Central memory CD8-positive, alpha-beta T cell (primary cell): ENCODE results near the gene OR2B3.
"Not testable (repeated sequence)": the region's sequence is repeated elsewhere in the genome, so short reads cannot be mapped to it uniquely, and the experiment has no call there.

Experiments
- ATAC-seq: fragments of 150-1000 bp; cut with Tn5 transposase; replicated peaks from 2 replicates; pipeline ENCODE4 v1.10.0; 2022; ENCODE audit warnings: mild to moderate bottlenecking, moderate FRiP score, moderate number of reproducible peaks; ENCODE audit not compliant: poor library complexity, severe bottlenecking; ENCODE audit errors: extremely low read depth
- DNase-seq, 2 donors: peaks; one replicate each; pipeline ENCODE4 v3.0.0; 2021; ENCODE audit warnings: low spot score in 2 of 2
- H3K27ac Mint-ChIP-seq: one replicate; pipeline ENCODE4 v1.8.0; 2022; ENCODE audit warnings: low read depth, mild to moderate bottlenecking, moderate library complexity, mixed read lengths
- H3K27me3 Mint-ChIP-seq: one replicate; pipeline ENCODE4 v1.8.0; 2022; ENCODE audit warnings: mixed read lengths
- H3K36me3 Mint-ChIP-seq: one replicate; pipeline ENCODE4 v1.8.0; 2022; ENCODE audit warnings: mild to moderate bottlenecking, moderate library complexity, mixed read lengths; ENCODE audit not compliant: insufficient read depth
- H3K4me1 Mint-ChIP-seq: one replicate; pipeline ENCODE4 v1.8.0; 2022; ENCODE audit warnings: mixed read lengths
- H3K4me3 Mint-ChIP-seq: one replicate; pipeline ENCODE4 v1.8.0; 2022; ENCODE audit warnings: mild to moderate bottlenecking, moderate library complexity, mixed read lengths
- H3K9me3 Mint-ChIP-seq: one replicate; pipeline ENCODE4 v1.8.0; 2022; ENCODE audit warnings: mixed read lengths

OR2B3 gene

GRCh38 chr6:29087213-29087612 is at the start of gene OR2B3:
Gene OR2B3 (minus strand): TSS chr6:29087313. CDS start chr6:29087248, 65 bp downstream.
- H3K36me3 Mint-ChIP-seq: no peaks in the 10 kb centered on the region
- H3K9me3 Mint-ChIP-seq: no peaks in the 10 kb centered on the region
- H3K27me3 Mint-ChIP-seq: peaks cover 78% of the 10 kb centered on the region
- DNase-seq (no peak), ATAC-seq (no peak)
- no peak within 1 kb of the TSS for H3K4me3 Mint-ChIP-seq
- H3K4me1 Mint-ChIP-seq: no peaks in the 10 kb centered on the region
- H3K27ac Mint-ChIP-seq: no peak within 1 kb of the TSS

- no peaks in the 10 kb centered on the region for H3K36me3 Mint-ChIP-seq
- H3K27ac Mint-ChIP-seq: no peak overlapping the region
- no peaks in the 10 kb centered on the region for H3K4me1 Mint-ChIP-seq
- H3K9me3 Mint-ChIP-seq: no peaks in the 10 kb centered on the region
- H3K27me3 Mint-ChIP-seq: peaks cover 60% of the 10 kb centered on the region
- ATAC-seq: no peak
- no peak for DNase-seq
- H3K4me3 Mint-ChIP-seq: no peak overlapping the region
Measured at GRCh38 chr6:29131691-29132090, 44.6 kb upstream of the OR2B3 start.

DNA sequence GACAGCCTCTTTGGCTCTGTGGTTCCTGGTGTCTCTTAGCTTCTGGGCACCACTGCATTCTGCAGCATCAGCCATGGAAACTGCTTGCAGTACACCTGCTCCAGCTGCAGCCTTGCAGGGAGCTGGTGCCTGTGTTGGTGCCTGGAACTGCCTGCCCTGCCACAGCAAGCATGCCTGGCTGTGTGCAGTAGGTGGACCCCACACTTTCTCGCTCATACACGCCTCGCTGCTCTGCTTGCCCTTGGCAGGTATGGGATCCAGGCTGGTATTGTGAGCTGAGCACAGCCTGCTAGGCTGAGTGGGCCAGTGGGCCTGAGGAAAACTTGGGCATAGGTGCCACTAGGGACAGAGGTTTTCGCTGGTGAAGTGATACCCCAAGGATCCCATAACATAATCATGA is 43.5 kb upstream of the OR2B3 start:
- H3K36me3 Mint-ChIP-seq: no peaks in the 10 kb centered on the region
- no peak for DNase-seq
- H3K27ac Mint-ChIP-seq: no peak overlapping the region
- no peaks in the 10 kb centered on the region for H3K9me3 Mint-ChIP-seq
- H3K4me1 Mint-ChIP-seq: no peaks in the 10 kb centered on the region
- H3K4me3 Mint-ChIP-seq: no peak overlapping the region
- H3K27me3 Mint-ChIP-seq: peaks cover 69% of the 10 kb centered on the region
- ATAC-seq: no peak

- no peaks in the 10 kb centered on the region for H3K9me3 Mint-ChIP-seq
- H3K4me3 Mint-ChIP-seq: no peak overlapping the region
- no peaks in the 10 kb centered on the region for H3K4me1 Mint-ChIP-seq
- ATAC-seq (no peak), DNase-seq (no peak)
- no peaks in the 10 kb centered on the region for H3K36me3 Mint-ChIP-seq
- no peak overlapping the region for H3K27ac Mint-ChIP-seq
- H3K27me3 Mint-ChIP-seq: peaks cover 62% of the 10 kb centered on the region
Measured at GRCh38 chr6:29129326-29130012, 42.4 kb upstream of the OR2B3 start.

DNA sequence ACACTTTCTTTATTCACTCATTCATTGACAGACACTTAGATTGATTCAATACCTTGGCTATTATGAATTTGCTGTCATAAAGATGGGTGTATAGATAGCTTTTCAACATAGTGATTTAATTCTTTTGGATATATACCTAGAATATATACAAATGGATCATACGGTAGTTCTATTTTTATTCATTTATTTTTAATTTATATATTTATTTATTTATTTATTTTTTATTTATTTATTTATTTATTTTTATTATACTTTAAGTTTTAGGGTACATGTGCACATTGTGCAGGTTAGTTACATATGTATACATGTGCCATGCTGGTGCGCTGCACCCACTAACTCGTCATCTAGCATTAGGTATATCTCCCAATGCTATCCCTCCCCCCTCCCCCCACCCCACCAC is 27.9 kb upstream of the OR2B3 start:
- peaks cover 59% of the 10 kb centered on the region for H3K27me3 Mint-ChIP-seq
- not testable (repeated sequence) for ATAC-seq, H3K27ac Mint-ChIP-seq, H3K4me1 Mint-ChIP-seq, DNase-seq, H3K36me3 Mint-ChIP-seq, H3K9me3 Mint-ChIP-seq, H3K4me3 Mint-ChIP-seq

DNA sequence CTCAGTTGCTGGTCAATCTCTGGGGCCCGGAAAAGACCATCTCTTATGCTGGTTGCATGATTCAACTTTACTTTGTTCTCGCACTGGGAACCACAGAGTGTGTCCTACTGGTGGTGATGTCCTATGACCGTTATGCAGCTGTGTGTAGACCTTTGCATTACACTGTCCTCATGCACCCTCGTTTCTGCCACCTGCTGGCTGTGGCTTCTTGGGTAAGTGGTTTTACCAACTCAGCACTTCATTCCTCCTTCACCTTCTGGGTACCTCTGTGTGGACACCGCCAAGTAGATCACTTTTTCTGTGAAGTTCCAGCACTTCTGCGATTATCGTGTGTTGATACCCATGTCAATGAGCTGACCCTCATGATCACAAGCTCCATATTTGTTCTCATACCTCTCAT is 25.0 kb upstream of the OR2B3 start:
- ATAC-seq: no peak
- no peaks in the 10 kb centered on the region for H3K9me3 Mint-ChIP-seq
- H3K36me3 Mint-ChIP-seq: no peaks in the 10 kb centered on the region
- H3K4me3 Mint-ChIP-seq: no peak overlapping the region
- H3K27ac Mint-ChIP-seq: no peak overlapping the region
- H3K4me1 Mint-ChIP-seq: no peaks in the 10 kb centered on the region
- no peak for DNase-seq
- peaks cover 44% of the 10 kb centered on the region for H3K27me3 Mint-ChIP-seq

DNA sequence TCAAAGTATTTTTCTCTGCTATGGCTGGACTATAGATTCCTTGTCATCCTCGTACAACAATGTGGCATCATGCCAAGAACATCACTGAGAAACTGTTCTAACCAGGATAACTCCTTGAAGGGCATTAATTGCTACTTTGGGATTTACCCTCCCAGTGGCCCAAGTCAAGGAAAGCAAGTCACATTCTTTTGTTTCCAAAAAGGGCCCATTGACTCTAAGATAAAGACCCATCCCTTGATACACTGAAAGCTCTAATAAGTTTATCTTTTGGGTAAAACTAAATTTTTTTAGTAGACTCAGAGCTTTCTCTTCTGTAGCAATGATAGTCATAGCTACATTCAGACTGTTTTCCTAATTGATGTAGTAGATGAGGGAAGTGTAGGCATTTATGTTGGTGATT is 20.6 kb upstream of the OR2B3 start, which contains the start of gene OR2J3:
OR2J3 (plus strand) TSS at position 301 of the 400 bp plus-strand sequence. CDS start 3,833 bp downstream, outside the sequence.
- Mint-ChIP-seq H3K27me3 (peaks cover 64% of the 10 kb centered on the region), H3K4me3 (no peak within 1 kb of the TSS), H3K9me3 (no peaks in the 10 kb centered on the region), H3K36me3 (no peaks in the 10 kb centered on the region), H3K4me1 (no peaks in the 10 kb centered on the region), H3K27ac (no peak within 1 kb of the TSS)
- no peak for DNase-seq
- no peak for ATAC-seq

- no peak within 1 kb of the TSS for H3K4me3 Mint-ChIP-seq
- no peaks in the 10 kb centered on the region for H3K4me1 Mint-ChIP-seq
- no peak for DNase-seq
- H3K36me3 Mint-ChIP-seq: no peaks in the 10 kb centered on the region
- peaks cover 42% of the 10 kb centered on the region for H3K27me3 Mint-ChIP-seq
- no peak within 1 kb of the TSS for H3K27ac Mint-ChIP-seq
- ATAC-seq: no peak
- H3K9me3 Mint-ChIP-seq: no peaks in the 10 kb centered on the region
Measured at GRCh38 chr6:29099190-29099589, 12.1 kb upstream of the OR2B3 start, which contains the start of gene OR2J1. Gene OR2J1 (plus strand): TSS chr6:29099490. CDS start chr6:29100943, 1,453 bp downstream.

- H3K4me3 Mint-ChIP-seq: no peak overlapping the region
- ATAC-seq (no peak), DNase-seq (no peak)
- H3K4me1 Mint-ChIP-seq: no peaks in the 10 kb centered on the region
- no peaks in the 10 kb centered on the region for H3K9me3 Mint-ChIP-seq
- H3K27ac Mint-ChIP-seq: no peak overlapping the region
- peaks cover 33% of the 10 kb centered on the region for H3K27me3 Mint-ChIP-seq
- H3K36me3 Mint-ChIP-seq: no peaks in the 10 kb centered on the region
Measured at GRCh38 chr6:29097803-29098202, 10.7 kb upstream of the OR2B3 start.

DNA sequence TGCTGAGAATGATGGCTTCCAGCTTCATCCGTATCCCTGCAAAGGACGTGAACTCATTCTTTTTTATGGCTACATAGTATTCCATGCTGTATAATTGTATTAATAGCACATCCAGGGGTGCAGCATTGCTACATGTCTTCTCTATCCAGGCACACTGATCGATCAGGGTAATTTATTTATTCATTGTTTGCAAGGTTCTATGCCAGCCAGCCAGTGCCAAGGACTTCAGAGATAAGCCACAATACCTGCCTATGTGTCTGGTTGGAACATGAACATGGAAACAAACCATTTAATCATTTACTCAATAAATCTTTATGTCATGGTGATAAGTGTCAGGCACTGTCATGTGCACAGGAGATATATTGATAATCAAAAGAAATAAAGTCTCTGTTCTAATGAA is 5.8 kb upstream of the OR2B3 start:
- DNase-seq (no peak), ATAC-seq (no peak)
- Mint-ChIP-seq H3K4me3 (no peak overlapping the region), H3K36me3 (no peaks in the 10 kb centered on the region), H3K9me3 (no peaks in the 10 kb centered on the region), H3K4me1 (no peaks in the 10 kb centered on the region), H3K27ac (no peak overlapping the region), H3K27me3 (peaks cover 56% of the 10 kb centered on the region)

- Mint-ChIP-seq H3K9me3 (no peaks in the 10 kb centered on the region), H3K4me3 (no peak overlapping the region), H3K27me3 (peaks cover 47% of the 10 kb centered on the region), H3K36me3 (no peaks in the 10 kb centered on the region), H3K27ac (no peak overlapping the region), H3K4me1 (no peaks in the 10 kb centered on the region)
- ATAC-seq (no peak), DNase-seq (no peak)
Measured at GRCh38 chr6:29082457-29082856, 4.7 kb downstream of the OR2B3 start.

DNA sequence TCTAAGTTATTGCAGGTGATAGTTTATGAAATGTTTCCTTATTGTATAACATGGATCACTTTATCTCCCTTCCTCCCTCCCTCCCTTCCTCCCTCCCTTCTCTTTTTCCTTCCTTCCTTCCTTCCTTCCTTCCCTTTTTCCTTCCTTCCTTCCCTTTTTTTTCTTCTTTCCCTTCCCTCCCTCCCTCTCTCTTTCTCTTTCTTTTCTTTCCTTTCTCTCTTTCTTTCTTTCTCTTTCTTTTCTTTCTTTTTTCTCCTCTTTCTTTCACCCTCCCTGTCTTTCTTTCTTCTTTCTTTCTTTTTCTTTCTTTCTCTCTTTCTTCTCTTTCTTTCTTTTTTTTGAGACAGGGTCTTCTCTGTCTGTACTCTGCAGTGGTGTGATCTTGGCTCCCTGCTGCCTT is 5.8 kb downstream of the OR2B3 start:
- Mint-ChIP-seq H3K36me3 (no peaks in the 10 kb centered on the region), H3K27ac (peak overlapping the region; percentile 20), H3K4me3 (no peak overlapping the region), H3K9me3 (no peaks in the 10 kb centered on the region), H3K4me1 (no peaks in the 10 kb centered on the region), H3K27me3 (peaks cover 38% of the 10 kb centered on the region)
- ATAC-seq: no peak
- no peak for DNase-seq

- ATAC-seq (no peak), DNase-seq (no peak)
- Mint-ChIP-seq H3K9me3 (no peaks in the 10 kb centered on the region), H3K4me1 (no peaks in the 10 kb centered on the region), H3K27ac (no peak overlapping the region), H3K36me3 (no peaks in the 10 kb centered on the region), H3K27me3 (peaks cover 31% of the 10 kb centered on the region), H3K4me3 (no peak overlapping the region)
Measured at GRCh38 chr6:29079203-29079602, 7.9 kb downstream of the OR2B3 start.
